ENCODE data around the gene SYNGR2. TPM values are rescaled to one million over a fixed set of nuclear protein-coding genes. Genes with fewer than 3 reads are reported as not detected.

SYNGR2 gene
- total RNA-seq, 2 donors from 2014 or later: 133 to 284 TPM

GRCh38 chr17:78204387-78205123 lies 36.2 kb downstream of the SYNGR2 start:
- peaks cover 4% of the 10 kb centered on the region for H3K4me1 ChIP-seq (replicated peaks)
- H3K36me3 ChIP-seq: no peaks in the 10 kb centered on the region
- no peaks in the 10 kb centered on the region for H3K27me3 ChIP-seq (replicated peaks; ENCODE audit: insufficient read depth)
- TF ChIP-seq CTCF (IDR thresholded peaks at IDR 0.05) (no peak), POLR2AphosphoS5 (IDR thresholded peaks at IDR 0.05) (no peak), POLR2A (IDR thresholded peaks at IDR 0.05) (no peak)
- no peak for DNase-seq (ENCODE audit: low spot score)
- H3K9me3 ChIP-seq: no peaks in the 10 kb centered on the region
- intact Hi-C loops (cut with DNase I): no loop called here
- H3K4me3 ChIP-seq: no peak overlapping the region
- WGBS: 91% methylated on average over 22 of the region's 22 CpGs
- no peak overlapping the region for H3K27ac ChIP-seq

GRCh38 chr17:78205124-78205775 lies 36.9 kb downstream of the SYNGR2 start:
- H3K36me3 ChIP-seq: no peaks in the 10 kb centered on the region
- 88% methylated on average over 17 of the region's 17 CpGs for WGBS

GRCh38 chr17:78206298-78206697 lies 37.9 kb downstream of the SYNGR2 start:
- Histone ChIP-seq H3K4me1 (replicated peaks) (no peaks in the 10 kb centered on the region), H3K36me3 (no peaks in the 10 kb centered on the region), H3K27me3 (replicated peaks; ENCODE audit: insufficient read depth) (no peaks in the 10 kb centered on the region), H3K27ac (no peak overlapping the region), H3K9me3 (no peaks in the 10 kb centered on the region), H3K4me3 (no peak overlapping the region)
- TF ChIP-seq CTCF (IDR thresholded peaks at IDR 0.05) (no peak), POLR2A (IDR thresholded peaks at IDR 0.05) (no peak), POLR2AphosphoS5 (IDR thresholded peaks at IDR 0.05) (no peak)
- no peak for DNase-seq (ENCODE audit: low spot score)
- intact Hi-C loops (cut with DNase I): no loop called here
- WGBS: 78% methylated on average over 7 of the region's 7 CpGs

More at GRCh38 chr17:78205124-78205775, 36.9 kb downstream of the SYNGR2 start:
- no peak for DNase-seq (ENCODE audit: low spot score)
- TF ChIP-seq POLR2A (IDR thresholded peaks at IDR 0.05) (no peak), CTCF (IDR thresholded peaks at IDR 0.05) (no peak), POLR2AphosphoS5 (IDR thresholded peaks at IDR 0.05) (no peak)
- intact Hi-C loops (cut with DNase I): no loop called here
- Histone ChIP-seq H3K27me3 (replicated peaks; ENCODE audit: insufficient read depth) (no peaks in the 10 kb centered on the region), H3K4me1 (replicated peaks) (no peaks in the 10 kb centered on the region), H3K4me3 (no peak overlapping the region), H3K9me3 (no peaks in the 10 kb centered on the region), H3K27ac (no peak overlapping the region)

GRCh38 chr17:78208486-78208885 lies 40.1 kb downstream of the SYNGR2 start:
- no peak for TF ChIP-seq POLR2AphosphoS5 (IDR thresholded peaks at IDR 0.05)
- TF ChIP-seq POLR2A (IDR thresholded peaks at IDR 0.05): no peak
- no peak for TF ChIP-seq CTCF (IDR thresholded peaks at IDR 0.05)
- Histone ChIP-seq H3K27me3 (replicated peaks; ENCODE audit: insufficient read depth) (no peaks in the 10 kb centered on the region), H3K4me1 (replicated peaks) (no peaks in the 10 kb centered on the region), H3K9me3 (no peaks in the 10 kb centered on the region), H3K27ac (no peak overlapping the region), H3K4me3 (no peak overlapping the region), H3K36me3 (no peaks in the 10 kb centered on the region)
- WGBS: 59% methylated on average over 3 of the region's 3 CpGs
- intact Hi-C loops (cut with DNase I): no loop called here
- DNase-seq (ENCODE audit: low spot score): no peak

GRCh38 chr17:78210111-78210510 lies 41.7 kb downstream of the SYNGR2 start:
- H3K4me1 ChIP-seq (replicated peaks): no peaks in the 10 kb centered on the region
- no peaks in the 10 kb centered on the region for H3K9me3 ChIP-seq
- no peak overlapping the region for H3K27ac ChIP-seq
- 86% methylated on average over 10 of the region's 10 CpGs for WGBS
- no peak overlapping the region for H3K4me3 ChIP-seq
- TF ChIP-seq POLR2AphosphoS5 (IDR thresholded peaks at IDR 0.05): no peak
- no peak for TF ChIP-seq POLR2A (IDR thresholded peaks at IDR 0.05)
- no peak for TF ChIP-seq CTCF (IDR thresholded peaks at IDR 0.05)
- intact Hi-C loops (cut with DNase I): no loop called here
- DNase-seq (ENCODE audit: low spot score): no peak
- H3K36me3 ChIP-seq: no peaks in the 10 kb centered on the region
- H3K27me3 ChIP-seq (replicated peaks; ENCODE audit: insufficient read depth): no peaks in the 10 kb centered on the region

Data from prostate gland (tissue), 2 donors.